DMS53 (cell line): ENCODE data around the gene PPP4R3A.
"Not testable (repeated sequence)": the region's sequence is repeated elsewhere in the genome, so short reads cannot be mapped to it uniquely, and the experiment has no call there.

Experiments used
- DNase-seq: peaks from one replicate; lab custom pipeline; 2025; lab: John Stamatoyannopoulos, UW

Gene PPP4R3A

DNA sequence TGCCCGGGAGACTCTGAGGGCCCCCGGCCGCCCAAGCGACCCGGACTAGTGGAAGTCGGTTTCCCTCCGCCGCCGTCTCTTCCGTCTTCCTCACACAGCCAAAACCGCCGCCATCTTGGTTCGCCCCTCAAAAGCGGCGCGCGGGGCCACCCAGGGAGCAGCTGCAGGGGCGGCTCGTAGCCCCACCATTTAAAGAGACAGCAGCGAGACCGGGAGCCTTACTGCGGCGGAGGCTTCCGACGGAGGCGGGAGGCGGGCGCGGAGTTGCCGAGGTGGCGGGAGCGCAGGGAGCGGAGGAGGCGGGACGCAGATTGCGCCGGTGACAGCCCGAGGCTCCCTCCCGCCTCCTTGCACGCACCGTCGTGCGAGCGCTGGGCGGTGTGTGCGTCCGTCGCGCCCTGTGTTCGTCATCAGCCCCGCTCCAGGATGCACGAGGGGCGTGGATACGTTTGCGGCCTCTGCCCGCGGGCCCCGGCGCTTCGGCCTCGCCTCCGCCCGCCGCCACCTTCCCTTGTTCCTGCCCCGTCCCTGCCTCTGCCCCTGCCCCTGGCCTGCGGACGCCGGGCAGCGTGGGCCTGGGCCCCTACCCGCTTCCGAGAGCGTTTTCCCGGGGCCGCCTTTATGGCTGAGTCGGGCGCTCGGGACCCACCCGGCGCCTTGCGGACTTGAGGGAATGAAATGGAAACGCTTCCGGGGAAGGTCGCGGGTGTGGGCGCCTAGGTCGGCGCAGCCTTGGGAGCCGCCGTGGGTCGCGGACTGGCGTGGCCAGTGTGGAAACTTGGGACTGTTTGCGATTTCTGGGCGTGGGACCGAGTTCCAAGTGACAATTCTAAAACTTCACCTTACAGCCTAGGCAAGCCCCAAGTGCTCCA is at the start of gene PPP4R3A:
PPP4R3A (minus strand) TSS at position 140 of the 872 bp plus-strand sequence. CDS start 663 bp downstream, outside the sequence.
- peak; percentile 97 for DNase-seq

DNA sequence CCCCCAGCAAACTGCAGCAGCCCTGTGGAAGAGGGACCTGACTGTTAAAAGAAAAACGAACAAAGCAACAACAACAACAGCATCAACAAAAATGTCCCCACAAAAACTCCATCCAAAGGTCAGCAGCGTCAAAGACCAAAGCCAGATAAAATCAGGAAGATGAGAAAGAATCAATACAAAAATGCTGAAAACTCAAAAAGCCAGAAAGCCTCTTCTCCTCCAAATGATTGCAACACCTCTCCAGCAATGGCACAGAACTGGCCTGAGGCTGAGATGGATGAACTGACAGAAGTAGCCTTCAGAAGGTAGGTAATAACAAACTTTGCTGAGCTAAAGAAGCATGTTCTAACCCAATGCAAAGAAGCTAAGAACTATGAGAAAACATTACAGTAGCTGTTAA is 45.4 kb upstream of the PPP4R3A start:
- DNase-seq = no peak

DNA sequence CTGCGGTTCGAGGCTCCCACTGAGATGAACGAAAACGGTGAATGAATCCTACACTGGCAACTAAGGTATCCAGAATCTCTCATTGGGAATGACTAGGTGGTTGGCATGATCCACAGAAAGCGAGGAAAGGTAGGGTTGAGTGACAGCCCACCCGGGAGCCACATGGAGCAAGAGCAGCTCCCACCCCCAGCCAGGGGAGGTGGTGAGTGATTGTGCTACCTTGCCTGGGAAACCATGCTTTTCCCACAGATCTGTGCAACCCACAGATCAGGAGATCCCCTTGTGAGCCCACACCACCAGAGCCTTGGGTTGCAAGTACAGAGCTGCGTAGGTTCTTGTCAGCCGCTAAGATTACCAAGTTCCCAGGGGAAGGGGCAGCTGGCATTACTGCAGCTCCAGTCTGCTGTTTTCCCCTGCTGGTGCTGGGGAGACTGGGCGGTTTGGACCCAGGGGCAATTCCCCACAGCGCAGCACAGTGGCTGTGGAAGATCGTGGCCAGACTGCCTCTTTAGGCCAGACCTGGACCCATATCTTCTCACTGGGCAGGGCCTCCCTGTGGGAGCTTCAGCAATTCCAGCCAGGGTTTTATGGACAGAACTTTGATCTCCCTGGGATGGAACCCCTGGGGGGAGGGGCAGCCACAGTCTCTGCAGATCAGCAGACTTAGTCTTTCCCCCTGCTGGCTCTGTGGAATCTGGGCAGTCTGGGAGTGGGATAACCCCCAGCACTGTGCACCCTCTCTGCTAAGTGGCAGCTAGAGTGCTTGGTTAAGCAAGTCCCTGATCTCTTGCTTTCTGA is 44.6 kb upstream of the PPP4R3A start:
- DNase-seq = no peak

DNA sequence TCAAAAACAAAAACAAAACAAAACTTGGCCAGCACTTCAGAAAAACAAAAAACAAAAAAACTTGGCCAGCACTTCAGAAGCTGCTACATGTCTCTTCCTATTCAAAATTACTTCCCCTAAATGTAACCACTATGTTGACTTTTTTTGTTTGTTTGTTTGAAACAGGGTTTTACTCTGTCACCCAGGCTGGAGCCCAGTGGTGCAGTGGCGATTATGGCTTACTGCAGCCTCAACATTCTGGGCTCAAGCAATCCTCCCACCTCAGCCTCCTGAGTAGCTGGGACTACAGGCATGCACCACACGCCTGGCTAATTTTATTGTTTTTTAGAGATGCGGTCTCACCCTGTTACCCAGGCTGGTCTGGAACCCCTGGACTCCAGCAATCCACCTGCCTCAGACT is 38.0 kb upstream of the PPP4R3A start:
- DNase-seq = no peak

DNA sequence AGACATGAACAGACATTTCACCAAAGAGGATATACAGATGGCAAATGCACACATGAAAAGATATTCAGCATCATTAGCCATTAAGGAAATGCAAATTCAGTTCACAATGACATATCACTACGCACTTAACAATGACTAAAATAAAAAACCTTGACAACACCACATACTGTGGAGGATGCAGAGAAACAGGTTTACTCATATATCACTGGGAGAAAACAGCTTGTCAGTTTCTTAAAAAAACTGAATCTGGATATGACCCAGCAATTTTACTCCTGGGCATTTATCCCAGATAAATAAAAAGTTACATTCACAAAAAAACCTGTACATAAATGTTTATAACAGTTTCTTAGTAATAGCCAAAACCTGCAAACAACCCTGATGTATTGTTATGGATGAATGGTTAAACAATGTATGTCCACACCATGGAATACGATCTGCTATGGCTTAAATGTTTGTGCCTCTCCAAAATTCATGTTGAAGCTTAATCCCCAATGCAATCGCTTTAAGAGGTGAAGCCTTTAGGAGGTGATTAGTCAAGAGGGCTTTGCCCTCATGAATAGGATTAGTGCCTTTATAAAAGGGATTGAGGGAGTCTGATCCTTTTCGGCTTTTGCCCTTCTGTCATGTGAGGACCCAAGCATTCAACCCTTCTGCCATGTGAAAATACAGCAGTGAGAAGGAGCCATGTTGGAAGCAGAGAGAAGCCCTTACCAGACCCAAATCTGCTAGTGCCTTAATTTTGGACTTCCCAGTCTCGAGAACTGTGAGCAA is 36.0 kb upstream of the PPP4R3A start:
- peak; percentile 2 for DNase-seq

DNA sequence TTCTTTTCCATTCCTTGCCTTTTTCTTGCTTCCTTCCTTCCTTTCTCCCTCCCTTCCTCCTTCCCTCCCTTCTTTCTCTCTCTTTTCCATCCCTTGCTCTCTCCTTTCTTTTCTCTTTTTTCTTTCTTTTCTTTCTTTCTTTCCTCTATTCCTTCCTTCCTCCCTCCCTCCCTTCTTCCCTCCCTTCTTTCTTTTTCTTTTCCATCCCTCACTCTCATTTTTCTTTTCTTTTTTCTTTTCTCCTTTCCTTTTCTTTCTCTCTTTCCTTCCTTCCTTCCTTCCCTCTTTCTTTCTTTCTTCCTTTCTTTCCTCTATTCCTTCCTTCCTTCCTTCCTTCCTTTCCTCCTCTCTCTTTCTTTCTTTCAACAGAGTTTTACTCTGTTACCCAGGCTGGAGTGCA is 35.1 kb upstream of the PPP4R3A start:
- no peak for DNase-seq

DNA sequence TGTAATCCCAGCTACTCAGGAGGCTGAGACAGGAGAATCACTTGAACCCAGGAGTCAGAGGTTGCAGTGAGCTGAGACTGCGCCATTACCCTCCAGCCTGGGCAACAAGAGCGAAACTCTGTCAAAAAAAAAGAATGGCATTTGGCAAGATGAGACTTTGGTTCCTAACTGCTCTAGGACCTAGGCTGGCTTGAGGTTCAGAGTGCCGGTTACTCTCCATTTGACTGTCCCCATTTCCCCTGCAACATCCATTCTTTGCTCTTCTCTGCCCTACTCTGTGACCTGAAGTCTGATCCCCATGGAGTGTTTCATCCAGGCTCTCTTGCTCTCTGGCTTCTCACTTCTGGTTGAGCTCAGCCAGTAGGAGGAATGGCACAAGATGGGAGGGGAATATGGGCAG is 26.2 kb upstream of the PPP4R3A start:
- no peak for DNase-seq

DNA sequence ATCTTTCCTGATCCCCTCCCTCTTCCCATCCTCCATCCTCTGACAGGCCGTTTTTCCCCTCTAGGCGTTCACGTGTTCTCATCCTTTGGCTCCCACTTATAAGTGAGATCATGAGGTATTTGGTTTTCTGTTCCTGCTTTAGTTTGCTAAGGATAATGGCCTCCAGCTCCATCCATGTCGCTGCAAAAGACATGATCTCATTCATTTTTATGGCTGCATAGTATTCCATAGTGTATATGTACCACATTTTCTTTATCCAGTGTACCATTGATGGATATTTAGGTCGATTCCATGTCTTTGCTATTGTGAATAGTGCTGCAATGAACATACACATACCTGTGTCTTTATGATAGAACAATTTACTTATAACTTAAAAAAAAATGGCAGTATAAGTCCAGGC is 23.9 kb upstream of the PPP4R3A start:
- DNase-seq = not testable (repeated sequence)

DNA sequence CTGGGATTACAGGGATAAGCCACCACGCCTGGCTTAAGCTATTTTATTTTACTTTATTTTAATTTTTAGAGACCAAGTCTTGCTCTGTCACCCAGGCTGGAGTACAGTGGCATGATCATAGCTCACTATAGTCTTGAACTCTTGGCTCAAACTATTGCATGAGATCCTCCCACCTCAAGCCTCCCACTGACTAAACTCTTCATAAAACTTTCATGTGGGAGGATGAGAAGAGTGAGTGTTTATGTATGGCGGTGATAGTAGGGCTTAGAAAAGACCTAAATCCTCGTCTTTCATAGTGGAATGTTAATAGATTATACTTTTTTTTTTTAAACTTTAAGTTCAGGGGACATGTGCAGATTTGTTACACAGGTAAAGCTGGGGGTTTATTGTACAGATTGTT is 23.5 kb upstream of the PPP4R3A start:
- DNase-seq = no peak

DNA sequence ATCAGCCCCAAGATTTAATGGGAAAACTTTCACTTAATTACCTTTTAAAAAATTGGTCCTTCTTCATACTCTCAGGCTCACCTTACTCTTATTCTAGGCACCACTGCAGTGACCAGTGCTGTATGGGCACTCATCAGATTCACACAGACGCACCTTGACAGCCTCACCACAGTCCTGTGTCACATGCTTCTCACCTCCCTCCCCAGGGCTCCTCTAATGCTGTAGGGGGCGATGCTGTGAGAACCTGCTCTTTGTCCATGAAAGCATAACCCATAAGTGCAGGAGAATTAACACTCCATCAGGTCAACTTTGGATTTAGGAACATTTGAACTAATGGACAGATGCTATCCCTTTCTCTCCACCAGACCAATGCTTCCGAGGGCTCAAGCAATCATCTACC is 13.9 kb upstream of the PPP4R3A start:
- no peak for DNase-seq

DNA sequence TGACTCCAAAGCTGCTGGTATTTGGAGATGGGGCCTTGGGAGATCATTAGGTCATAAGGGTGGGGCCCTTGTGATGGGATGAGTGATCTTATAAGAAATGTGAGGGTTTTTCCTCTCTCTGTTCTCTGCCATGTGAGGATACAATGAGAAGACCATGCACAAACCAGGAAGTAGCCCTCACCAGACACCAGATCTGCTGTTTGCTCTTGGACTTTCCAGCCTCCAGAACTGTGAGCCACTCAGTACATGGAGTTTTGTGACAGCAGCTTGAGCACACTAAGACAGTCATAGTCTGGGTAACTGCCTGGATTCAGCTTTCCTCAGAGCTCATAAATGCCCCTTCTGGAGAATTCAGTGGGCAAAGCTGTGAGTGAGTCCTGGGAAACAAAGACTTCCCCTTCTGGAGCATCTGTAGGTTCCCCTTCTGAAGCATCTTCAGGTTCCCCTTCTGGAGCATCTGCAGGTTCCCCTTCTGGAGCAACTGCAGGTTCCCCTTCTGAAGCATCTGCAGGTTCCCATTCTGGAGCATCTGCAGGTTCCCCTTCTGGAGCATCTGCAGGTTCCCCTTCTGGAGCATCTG is 11.0 kb upstream of the PPP4R3A start:
- DNase-seq = no peak

DNA sequence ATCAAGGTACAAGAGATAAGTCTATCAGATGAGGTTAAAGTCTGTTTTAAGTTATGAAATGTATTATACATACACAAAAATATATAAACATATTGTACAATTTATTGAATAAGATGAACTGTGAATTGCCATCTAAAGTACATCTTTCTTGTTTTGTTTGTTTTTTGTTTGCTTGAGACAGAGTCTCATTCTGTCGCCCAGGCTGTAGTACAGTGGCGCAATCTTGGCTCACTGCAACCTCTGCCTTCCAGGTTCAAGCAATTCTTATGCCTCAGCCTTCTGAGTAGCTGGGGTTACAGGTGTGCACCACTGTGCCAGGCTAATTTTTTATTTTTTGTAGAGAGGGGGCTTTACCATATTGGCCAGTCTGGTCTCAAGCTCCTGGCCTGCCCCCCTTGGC is 10.0 kb upstream of the PPP4R3A start:
- DNase-seq = no peak

DNA sequence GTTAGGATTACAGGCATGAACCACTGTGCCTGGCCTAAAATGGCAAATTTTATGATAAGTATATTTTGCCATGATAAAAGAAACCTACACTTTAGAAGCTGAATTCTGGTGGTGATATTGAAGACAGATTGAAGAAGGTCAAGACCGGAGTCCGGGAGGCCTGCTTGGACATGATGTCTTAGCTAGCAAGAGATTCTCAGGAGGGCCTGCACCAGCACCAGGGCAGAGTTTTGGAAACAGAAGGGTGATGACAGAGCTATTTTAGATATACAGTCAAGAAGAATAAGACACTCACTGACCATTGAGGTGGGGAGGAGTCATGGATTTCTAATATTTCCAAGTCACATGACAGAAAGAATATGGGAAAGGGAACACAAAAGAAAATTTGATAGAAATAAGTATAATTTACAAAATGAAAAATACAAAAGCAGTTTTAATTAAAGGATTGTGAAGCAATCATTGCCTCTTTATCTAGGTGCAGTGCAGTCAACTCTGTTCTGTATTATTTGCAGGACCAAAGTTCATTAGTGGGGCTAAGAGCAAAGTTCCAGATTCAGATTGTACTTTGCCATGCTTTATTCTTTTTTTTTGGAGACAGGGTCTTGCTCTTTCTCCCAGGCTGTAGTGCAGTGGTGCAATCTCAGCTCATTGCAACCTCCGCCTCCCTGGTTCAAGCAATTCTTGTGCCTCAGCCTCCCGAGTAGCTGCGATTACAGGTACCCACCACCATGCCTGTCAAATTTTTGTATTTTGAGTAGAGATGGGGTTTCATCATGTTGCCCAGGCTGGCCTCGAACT is 9.3 kb upstream of the PPP4R3A start:
- DNase-seq = no peak

DNA sequence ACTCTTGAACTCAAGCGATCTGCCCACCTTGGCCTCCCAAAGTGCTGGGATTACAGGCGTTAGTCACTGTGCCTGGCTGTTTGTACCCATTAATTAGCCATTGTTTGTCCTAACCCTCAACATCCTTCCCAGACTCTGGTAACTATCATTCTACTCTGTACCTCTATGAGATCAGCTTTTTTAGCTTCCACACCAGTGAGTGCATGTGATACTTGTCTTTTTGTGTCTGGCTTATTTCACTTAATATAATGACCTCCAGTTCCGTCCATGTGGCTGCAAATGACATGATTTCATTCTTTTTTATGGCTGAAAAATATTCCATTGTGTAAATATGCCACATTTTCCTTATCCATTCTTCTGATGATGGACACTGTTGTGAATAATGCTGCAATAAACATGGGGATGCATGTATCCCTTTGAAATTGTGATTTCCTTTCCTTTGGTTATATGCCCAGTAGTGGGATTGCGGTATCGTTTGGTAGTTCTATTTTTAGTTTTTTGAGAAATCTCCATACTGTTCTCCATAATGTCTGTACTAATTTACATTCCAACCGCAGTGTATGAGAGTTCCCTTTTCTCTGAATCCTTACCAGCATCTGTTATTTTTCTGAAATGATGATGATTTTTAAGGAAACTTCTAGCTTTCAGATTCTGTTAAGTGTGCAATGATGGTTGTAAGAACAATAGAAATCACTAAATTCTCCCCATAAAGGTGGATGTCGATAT is 6.7 kb upstream of the PPP4R3A start:
- no peak for DNase-seq

DNA sequence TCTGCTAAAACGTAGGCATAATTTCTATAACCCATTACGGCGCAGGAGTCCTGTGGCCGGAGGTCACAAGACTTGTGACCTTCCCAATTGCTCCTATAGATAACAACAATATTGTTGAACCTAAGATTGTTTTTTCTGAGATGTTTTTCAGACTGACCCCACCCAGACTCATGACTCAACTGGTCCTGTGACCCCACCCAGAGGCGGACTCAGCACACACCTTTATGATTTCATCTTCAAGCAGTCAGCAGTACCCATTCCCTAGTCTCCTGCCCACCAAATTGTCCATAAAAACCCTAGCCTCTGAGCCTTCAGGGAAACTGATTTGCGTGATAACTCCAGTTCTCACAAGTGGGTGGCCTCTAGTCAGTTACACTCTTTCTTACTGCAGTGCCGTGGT is 5.9 kb upstream of the PPP4R3A start:
- DNase-seq = no peak

DNA sequence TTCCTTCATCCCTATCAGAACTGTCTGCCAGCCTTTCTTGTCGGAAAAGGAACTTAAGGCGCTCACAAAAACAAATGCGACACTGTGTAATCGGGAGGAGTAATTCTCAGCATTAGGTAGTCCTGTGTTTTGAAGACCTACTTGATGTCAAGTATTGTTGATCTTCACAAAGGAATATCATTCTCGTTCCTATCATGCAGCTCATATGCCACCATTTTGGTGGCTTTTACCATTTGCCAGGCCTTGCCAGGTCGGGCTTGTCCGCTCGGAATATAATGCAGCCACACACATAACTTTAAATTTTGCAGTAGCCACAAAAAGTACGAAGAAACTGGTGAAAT is 903 bp upstream of the PPP4R3A start:
- DNase-seq = peak; percentile 66

DNA sequence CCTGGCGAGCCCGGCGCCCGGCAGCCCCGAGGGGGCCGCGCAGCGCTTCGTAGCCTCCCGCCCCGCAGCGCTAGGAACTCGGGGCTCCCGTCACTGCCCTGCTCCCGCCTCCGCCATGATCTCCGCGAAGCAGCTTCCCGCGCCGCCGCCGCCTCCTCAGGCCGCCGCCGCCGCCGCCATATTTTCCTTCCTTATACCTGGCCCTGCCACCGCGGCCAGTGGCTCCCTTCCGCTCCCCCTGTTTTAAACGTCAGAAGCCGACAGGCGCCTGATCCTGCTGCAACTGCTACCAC is 286 bp downstream of the PPP4R3A start:
- DNase-seq = peak; percentile 68

DNA sequence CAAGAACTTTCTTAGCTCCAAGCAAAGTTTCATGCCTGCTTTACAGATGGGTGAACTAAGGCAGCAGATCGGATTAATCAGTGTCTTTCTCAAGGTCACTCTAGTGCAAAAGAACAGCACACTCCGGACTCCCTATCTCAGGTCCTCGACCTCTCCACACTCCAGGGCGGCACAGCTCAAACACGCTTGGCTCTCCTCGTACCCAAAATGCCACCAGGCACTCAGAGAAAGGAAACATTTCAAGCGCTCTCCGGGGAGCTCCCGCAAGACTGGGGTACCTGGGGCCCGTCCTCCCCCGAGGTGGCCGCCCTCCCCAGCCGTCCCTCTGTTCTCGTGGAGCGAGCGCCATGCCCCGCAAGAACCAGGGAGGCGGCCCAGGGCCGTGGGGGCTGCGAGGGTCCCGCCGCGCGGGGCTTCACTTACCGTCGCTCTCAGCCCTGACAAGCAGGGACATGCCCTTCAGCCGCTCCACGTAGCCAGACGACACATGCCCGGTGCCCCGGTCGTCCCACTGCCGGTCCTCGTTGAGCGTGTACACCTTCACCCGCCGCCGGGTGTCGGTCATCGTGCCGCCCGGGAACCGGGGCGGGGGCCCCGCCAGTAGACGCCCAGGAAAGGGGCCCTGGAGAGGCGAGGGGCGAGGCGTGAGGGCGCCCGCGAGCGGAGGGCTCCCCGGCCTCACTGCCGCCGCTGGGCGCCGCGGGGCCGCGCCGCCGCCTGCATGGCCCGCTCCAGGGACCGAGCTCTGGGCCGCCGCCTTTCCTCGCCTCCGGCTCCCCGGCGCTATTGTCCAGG is 830 bp downstream of the PPP4R3A start:
- peak; percentile 60 for DNase-seq

DNA sequence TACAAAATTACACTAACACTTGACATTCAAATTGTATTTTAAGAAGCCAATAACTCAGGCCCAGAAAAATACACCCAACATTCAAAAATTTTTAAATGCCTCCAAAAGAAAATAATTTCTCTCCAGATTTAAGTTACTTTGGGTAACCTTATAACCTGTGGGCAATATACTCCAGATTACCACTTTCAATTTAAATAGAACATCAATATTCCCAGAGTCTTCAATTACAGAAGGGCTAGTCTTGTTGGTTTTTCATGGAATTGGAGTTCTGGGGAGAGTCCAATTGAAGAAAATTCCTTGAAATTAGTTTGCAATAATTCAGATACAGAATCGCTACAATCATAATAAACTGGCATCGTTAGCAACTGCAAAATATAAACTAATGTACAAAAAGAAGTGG is 2.0 kb downstream of the PPP4R3A start:
- DNase-seq = no peak

DNA sequence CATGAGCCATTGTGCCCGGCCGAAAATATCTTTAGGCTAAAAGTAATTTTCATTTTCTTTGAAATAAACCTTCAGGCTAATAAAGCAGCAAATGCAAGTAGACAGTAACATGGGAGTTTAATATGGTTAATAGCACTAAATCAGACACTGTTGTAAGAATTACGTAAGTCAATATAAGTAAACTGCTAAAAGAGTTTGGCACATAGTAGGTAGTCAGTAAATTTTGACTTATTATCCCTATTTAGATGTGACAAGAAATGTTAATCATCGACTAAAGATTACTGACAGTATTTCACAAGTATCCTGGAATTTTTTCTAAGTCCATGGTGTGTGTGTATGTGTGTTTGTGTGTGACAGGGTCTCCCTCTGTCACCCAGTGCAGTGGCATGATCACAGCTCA is 3.9 kb downstream of the PPP4R3A start:
- DNase-seq = no peak
